ENCODE data around the gene NR6A1.

NR6A1 gene

GRCh38 chr9:124513376-124513994 is 257.6 kb downstream of the NR6A1 start:
- DNase-seq, result no peak

- DNase-seq, result no peak
Observed at GRCh38 chr9:124512806-124513204, 258.3 kb downstream of the NR6A1 start.

GRCh38 chr9:124511891-124512805 is 259.0 kb downstream of the NR6A1 start:
- no peak for DNase-seq

- no peak for DNase-seq
Observed at GRCh38 chr9:124511426-124511840, 259.7 kb downstream of the NR6A1 start.

GRCh38 chr9:124510650-124511425 is 260.3 kb downstream of the NR6A1 start:
- no peak for DNase-seq

GRCh38 chr9:124507880-124508423 is 263.2 kb downstream of the NR6A1 start:
- no peak for DNase-seq

- no peak for DNase-seq
Observed at GRCh38 chr9:124506931-124507879, 263.9 kb downstream of the NR6A1 start, which contains the start of gene NR5A1. NR5A1 (minus strand) TSS chr9:124507399; CDS start chr9:124503395, 4,004 bp downstream.

GRCh38 chr9:124506433-124506832 is 264.7 kb downstream of the NR6A1 start:
- DNase-seq, result no peak

- DNase-seq, result no peak
Observed at GRCh38 chr9:124505901-124506346, 265.2 kb downstream of the NR6A1 start.

- DNase-seq, result no peak
Observed at GRCh38 chr9:124505006-124505900, 265.9 kb downstream of the NR6A1 start.

GRCh38 chr9:124504530-124505005 is 266.5 kb downstream of the NR6A1 start:
- DNase-seq, result no peak

- DNase-seq, result no peak
Observed at GRCh38 chr9:124503713-124504529, 267.2 kb downstream of the NR6A1 start.

- DNase-seq, result no peak
Observed at GRCh38 chr9:124502711-124503702, 268.1 kb downstream of the NR6A1 start.

- no peak for DNase-seq
Observed at GRCh38 chr9:124501771-124502320, 269.3 kb downstream of the NR6A1 start.

- no peak for DNase-seq
Observed at GRCh38 chr9:124500796-124501611, 270.1 kb downstream of the NR6A1 start.

- no peak for DNase-seq
Observed at GRCh38 chr9:124500028-124500795, 270.9 kb downstream of the NR6A1 start.

Measured in stimulated activated CD4-positive, alpha-beta T cell treated with anti-CD3 and anti-CD28 coated beads, Interleukin-2, amount 100 ng/mL, for 24 hours (primary cell).